OCI-LY7 (cell line): ENCODE data around the gene ZFR.

Source experiments
- CTCF ChIP-seq: fragments of 200-600 bp; sonication (generic); conservative IDR thresholded peaks from 2 replicates; pipeline ENCODE4 v1.5.1; 2014; ENCODE audit warnings: mild to moderate bottlenecking, antibody characterized with exemption, low read length, moderate library complexity, mixed read lengths
- EZH2phosphoT487 ChIP-seq: fragments of 200-600 bp; sonication (generic); IDR thresholded peaks from 2 replicates; pipeline ENCODE4 v1.6.1; 2018; ENCODE audit warnings: low read depth, borderline replicate concordance, mild to moderate bottlenecking, mixed run types, antibody characterized with exemption, low read length, moderate library complexity, mixed read lengths

DNA sequence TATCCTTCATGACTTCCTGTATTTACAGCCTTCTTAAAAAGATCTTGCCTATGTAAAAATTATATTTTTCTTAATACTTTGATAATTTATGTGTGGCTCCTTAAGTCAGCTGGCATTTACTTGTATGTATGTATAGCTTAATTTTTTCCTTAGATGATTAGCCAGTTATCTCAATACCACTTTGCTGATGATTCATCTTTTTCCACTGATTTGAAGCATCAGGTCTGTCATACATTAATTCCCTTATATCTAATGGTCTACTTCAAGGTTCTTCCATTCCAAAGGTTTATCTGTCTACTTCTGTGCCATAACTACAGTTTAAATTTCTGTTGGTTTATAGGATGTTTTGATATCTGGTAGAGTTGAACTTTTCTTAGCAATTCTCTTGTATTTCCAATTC, 86.9 kb downstream of the ZFR start:
- TF ChIP-seq CTCF (no peak), EZH2phosphoT487 (no peak)
